ENCODE results near the gene SLAMF1. TPM values are rescaled to one million over a fixed set of nuclear protein-coding genes. Genes with fewer than 3 reads are reported as not detected.
A peak's percentile ranks its signal among the peaks of the same experiment; 100 is the strongest.

Gene SLAMF1
- total and polyA plus RNA-seq, 2 donors: 46.6 to 115 TPM

GRCh38 chr1:160618327-160618726, 28.5 kb downstream of the SLAMF1 start:
- peaks cover 59 to 75% of the 10 kb centered on the region in 2 donors for H3K36me3 ChIP-seq (ENCODE audit: control insufficient read depth in 2 of 2, insufficient read depth in 2 of 2, low read length in 1 of 2)
- H3K27ac ChIP-seq (ENCODE audit: low read depth in 1 of 2, low read length in 1 of 2): no peak overlapping the region
- no peak overlapping the region for H3K4me3 ChIP-seq (ENCODE audit: low read length in 2 of 2)
- DNase-seq (ENCODE audit: low read depth in 6 of 9, low spot score in 9 of 9): no peak
- H3K9me3 ChIP-seq (ENCODE audit: control insufficient read depth in 2 of 2, insufficient read depth in 1 of 2, low read length in 1 of 2): peaks cover 0 to 1% of the 10 kb centered on the region in 2 donors
- H3K27me3 ChIP-seq (ENCODE audit: control insufficient read depth in 2 of 2, insufficient read depth in 1 of 2, low read length in 1 of 2): no peaks in the 10 kb centered on the region
- peaks cover 29 to 41% of the 10 kb centered on the region in 2 donors for H3K4me1 ChIP-seq (ENCODE audit: control insufficient read depth in 2 of 2, insufficient read depth in 2 of 2, low read length in 2 of 2)
- WGBS: 98% methylated on average over 1 of the region's 1 CpG

- DNase-seq (ENCODE audit: low read depth in 6 of 9, low spot score in 9 of 9): no peak
- Histone ChIP-seq H3K4me3 (ENCODE audit: low read length in 2 of 2) (no peak overlapping the region), H3K27me3 (ENCODE audit: control insufficient read depth in 2 of 2, insufficient read depth in 1 of 2, low read length in 1 of 2) (no peaks in the 10 kb centered on the region), H3K9me3 (ENCODE audit: control insufficient read depth in 2 of 2, insufficient read depth in 1 of 2, low read length in 1 of 2) (peaks cover 0 to 1% of the 10 kb centered on the region in 2 donors), H3K36me3 (ENCODE audit: control insufficient read depth in 2 of 2, insufficient read depth in 2 of 2, low read length in 1 of 2) (peaks cover 67 to 76% of the 10 kb centered on the region in 2 donors), H3K27ac (ENCODE audit: low read depth in 1 of 2, low read length in 1 of 2) (no peak overlapping the region), H3K4me1 (ENCODE audit: control insufficient read depth in 2 of 2, insufficient read depth in 2 of 2, low read length in 2 of 2) (peaks cover 27 to 36% of the 10 kb centered on the region in 2 donors)
- over 99% methylated on average over 2 of the region's 2 CpGs for WGBS
These were observed 31.2 kb downstream of the SLAMF1 start for GRCh38 chr1:160615660-160616059.

GRCh38 chr1:160614410-160614809, 32.4 kb downstream of the SLAMF1 start:
- no peak overlapping the region for H3K4me3 ChIP-seq (ENCODE audit: low read length in 2 of 2)
- H3K27ac ChIP-seq (ENCODE audit: low read depth in 1 of 2, low read length in 1 of 2): peak overlapping the region in 1 of 2 donors; percentile 26
- peaks cover 33 to 41% of the 10 kb centered on the region in 2 donors for H3K4me1 ChIP-seq (ENCODE audit: control insufficient read depth in 2 of 2, insufficient read depth in 2 of 2, low read length in 2 of 2)
- H3K36me3 ChIP-seq (ENCODE audit: control insufficient read depth in 2 of 2, insufficient read depth in 2 of 2, low read length in 1 of 2): peaks cover 68 to 79% of the 10 kb centered on the region in 2 donors
- no peaks in the 10 kb centered on the region for H3K27me3 ChIP-seq (ENCODE audit: control insufficient read depth in 2 of 2, insufficient read depth in 1 of 2, low read length in 1 of 2)
- H3K9me3 ChIP-seq (ENCODE audit: control insufficient read depth in 2 of 2, insufficient read depth in 1 of 2, low read length in 1 of 2): peaks cover 0 to 1% of the 10 kb centered on the region in 2 donors
- DNase-seq (ENCODE audit: low read depth in 6 of 9, low spot score in 9 of 9): no peak
- 74% methylated on average over 5 of the region's 5 CpGs for WGBS

- peaks cover 69 to 77% of the 10 kb centered on the region in 2 donors for H3K36me3 ChIP-seq (ENCODE audit: control insufficient read depth in 2 of 2, insufficient read depth in 2 of 2, low read length in 1 of 2)
- DNase-seq (ENCODE audit: low read depth in 6 of 9, low spot score in 9 of 9): no peak
- peaks cover 36 to 52% of the 10 kb centered on the region in 2 donors for H3K4me1 ChIP-seq (ENCODE audit: control insufficient read depth in 2 of 2, insufficient read depth in 2 of 2, low read length in 2 of 2)
- no peak overlapping the region for H3K4me3 ChIP-seq (ENCODE audit: low read length in 2 of 2)
- over 99% methylated on average over 6 of the region's 6 CpGs for WGBS
- peak overlapping the region in 1 of 2 donors; percentile 14 for H3K27ac ChIP-seq (ENCODE audit: low read depth in 1 of 2, low read length in 1 of 2)
- no peaks in the 10 kb centered on the region for H3K27me3 ChIP-seq (ENCODE audit: control insufficient read depth in 2 of 2, insufficient read depth in 1 of 2, low read length in 1 of 2)
- H3K9me3 ChIP-seq (ENCODE audit: control insufficient read depth in 2 of 2, insufficient read depth in 1 of 2, low read length in 1 of 2): no peaks in the 10 kb centered on the region
These were observed 34.1 kb downstream of the SLAMF1 start for GRCh38 chr1:160612613-160613218.

- Histone ChIP-seq H3K9me3 (ENCODE audit: control insufficient read depth in 2 of 2, insufficient read depth in 1 of 2, low read length in 1 of 2) (no peaks in the 10 kb centered on the region), H3K27ac (ENCODE audit: low read depth in 1 of 2, low read length in 1 of 2) (peak overlapping the region; percentile 56 to 66), H3K4me1 (ENCODE audit: control insufficient read depth in 2 of 2, insufficient read depth in 2 of 2, low read length in 2 of 2) (peaks cover 35 to 68% of the 10 kb centered on the region in 2 donors), H3K36me3 (ENCODE audit: control insufficient read depth in 2 of 2, insufficient read depth in 2 of 2, low read length in 1 of 2) (peaks cover 59 to 63% of the 10 kb centered on the region in 2 donors), H3K4me3 (ENCODE audit: low read length in 2 of 2) (no peak overlapping the region), H3K27me3 (ENCODE audit: control insufficient read depth in 2 of 2, insufficient read depth in 1 of 2, low read length in 1 of 2) (no peaks in the 10 kb centered on the region)
- WGBS: 34% methylated on average over 1 of the region's 1 CpG
- no peak for DNase-seq (ENCODE audit: low read depth in 6 of 9, low spot score in 9 of 9)
These were observed 36.1 kb downstream of the SLAMF1 start for GRCh38 chr1:160610569-160611242.

- no peaks in the 10 kb centered on the region for H3K9me3 ChIP-seq (ENCODE audit: control insufficient read depth in 2 of 2, insufficient read depth in 1 of 2, low read length in 1 of 2)
- DNase-seq (ENCODE audit: low read depth in 6 of 9, low spot score in 9 of 9): no peak
These were observed 37.9 kb downstream of the SLAMF1 start for GRCh38 chr1:160608941-160609340.

GRCh38 chr1:160608514-160608913, 38.3 kb downstream of the SLAMF1 start:
- peaks cover 53 to 54% of the 10 kb centered on the region in 2 donors for H3K36me3 ChIP-seq (ENCODE audit: control insufficient read depth in 2 of 2, insufficient read depth in 2 of 2, low read length in 1 of 2)
- 49% methylated on average over 2 of the region's 2 CpGs for WGBS
- H3K4me3 ChIP-seq (ENCODE audit: low read length in 2 of 2): no peak overlapping the region
- no peaks in the 10 kb centered on the region for H3K27me3 ChIP-seq (ENCODE audit: control insufficient read depth in 2 of 2, insufficient read depth in 1 of 2, low read length in 1 of 2)
- H3K9me3 ChIP-seq (ENCODE audit: control insufficient read depth in 2 of 2, insufficient read depth in 1 of 2, low read length in 1 of 2): no peaks in the 10 kb centered on the region
- H3K27ac ChIP-seq (ENCODE audit: low read depth in 1 of 2, low read length in 1 of 2): peak overlapping the region; percentile 53 to 61
- H3K4me1 ChIP-seq (ENCODE audit: control insufficient read depth in 2 of 2, insufficient read depth in 2 of 2, low read length in 2 of 2): peaks cover 29 to 63% of the 10 kb centered on the region in 2 donors
- no peak for DNase-seq (ENCODE audit: low read depth in 6 of 9, low spot score in 9 of 9)

More at GRCh38 chr1:160608941-160609340, 37.9 kb downstream of the SLAMF1 start:
- Histone ChIP-seq H3K27ac (ENCODE audit: low read depth in 1 of 2, low read length in 1 of 2) (peak overlapping the region; percentile 1 to 61), H3K4me1 (ENCODE audit: control insufficient read depth in 2 of 2, insufficient read depth in 2 of 2, low read length in 2 of 2) (peaks cover 30 to 63% of the 10 kb centered on the region in 2 donors), H3K4me3 (ENCODE audit: low read length in 2 of 2) (no peak overlapping the region), H3K27me3 (ENCODE audit: control insufficient read depth in 2 of 2, insufficient read depth in 1 of 2, low read length in 1 of 2) (no peaks in the 10 kb centered on the region), H3K36me3 (ENCODE audit: control insufficient read depth in 2 of 2, insufficient read depth in 2 of 2, low read length in 1 of 2) (peaks cover 57% of the 10 kb centered on the region in 2 donors)

- 97% methylated on average over 6 of the region's 6 CpGs for WGBS
- H3K36me3 ChIP-seq (ENCODE audit: control insufficient read depth in 2 of 2, insufficient read depth in 2 of 2, low read length in 1 of 2): peaks cover 50 to 51% of the 10 kb centered on the region in 2 donors
- H3K4me1 ChIP-seq (ENCODE audit: control insufficient read depth in 2 of 2, insufficient read depth in 2 of 2, low read length in 2 of 2): peaks cover 29 to 63% of the 10 kb centered on the region in 2 donors
- no peaks in the 10 kb centered on the region for H3K9me3 ChIP-seq (ENCODE audit: control insufficient read depth in 2 of 2, insufficient read depth in 1 of 2, low read length in 1 of 2)
- H3K27me3 ChIP-seq (ENCODE audit: control insufficient read depth in 2 of 2, insufficient read depth in 1 of 2, low read length in 1 of 2): no peaks in the 10 kb centered on the region
- peak overlapping the region; percentile 53 to 61 for H3K27ac ChIP-seq (ENCODE audit: low read depth in 1 of 2, low read length in 1 of 2)
- H3K4me3 ChIP-seq (ENCODE audit: low read length in 2 of 2): no peak overlapping the region
- no peak for DNase-seq (ENCODE audit: low read depth in 6 of 9, low spot score in 9 of 9)
These were observed 38.8 kb downstream of the SLAMF1 start for GRCh38 chr1:160608057-160608456.

- no peaks in the 10 kb centered on the region for H3K9me3 ChIP-seq (ENCODE audit: control insufficient read depth in 2 of 2, insufficient read depth in 1 of 2, low read length in 1 of 2)
- H3K27me3 ChIP-seq (ENCODE audit: control insufficient read depth in 2 of 2, insufficient read depth in 1 of 2, low read length in 1 of 2): no peaks in the 10 kb centered on the region
- 97% methylated on average over 1 of the region's 1 CpG for WGBS
These were observed 39.2 kb downstream of the SLAMF1 start for GRCh38 chr1:160607672-160608032.

More at GRCh38 chr1:160607672-160608032, 39.2 kb downstream of the SLAMF1 start:
- no peak for DNase-seq (ENCODE audit: low read depth in 6 of 9, low spot score in 9 of 9)
- peaks cover 46 to 47% of the 10 kb centered on the region in 2 donors for H3K36me3 ChIP-seq (ENCODE audit: control insufficient read depth in 2 of 2, insufficient read depth in 2 of 2, low read length in 1 of 2)
- peaks cover 29 to 63% of the 10 kb centered on the region in 2 donors for H3K4me1 ChIP-seq (ENCODE audit: control insufficient read depth in 2 of 2, insufficient read depth in 2 of 2, low read length in 2 of 2)
- H3K27ac ChIP-seq (ENCODE audit: low read depth in 1 of 2, low read length in 1 of 2): peak overlapping the region in 1 of 2 donors; percentile 56
- H3K4me3 ChIP-seq (ENCODE audit: low read length in 2 of 2): no peak overlapping the region

Measured in thymus (tissue), 11 donors.